HG02981 (cell line): ENCODE results near the gene CCDC178.

Experiments used
- ATAC-seq: cut with Tn5 transposase; IDR thresholded peaks from one replicate; pipeline ENCODE4 v1.9.1; 2021; ENCODE audit warnings: mild to moderate bottlenecking, moderate library complexity; ENCODE audit not compliant: unreplicated experiment

Gene CCDC178

GRCh38 chr18:32889615-32890593 lies 550.6 kb downstream of the CCDC178 start:
- no peak for ATAC-seq

- ATAC-seq: no peak
Observed at GRCh38 chr18:32888306-32888705, 552.2 kb downstream of the CCDC178 start.
